Activated CD4-positive, alpha-beta T cell treated with anti-CD3 and anti-CD28 coated beads, Interleukin-2, amount 10 ng/mL, durations not matched to agents 24 days and 14 days (primary cell): Measurements from ENCODE around the gene METTL27. TPM values are rescaled to one million over a fixed set of nuclear protein-coding genes. Genes with fewer than 3 reads are reported as not detected.
"Not testable (repeated sequence)": the region's sequence is repeated elsewhere in the genome, so short reads cannot be mapped to it uniquely, and the experiment has no call there.

Experiments used
- DNase-seq: peaks from one replicate; pipeline ENCODE4 v3.0.0; 2022
- H3K27ac Mint-ChIP-seq: one replicate; pipeline ENCODE4 v1.8.0; 2022; ENCODE audit warnings: mild to moderate bottlenecking, mixed read lengths
- H3K27me3 Mint-ChIP-seq: one replicate; pipeline ENCODE4 v1.8.0; 2022; ENCODE audit warnings: mixed read lengths
- H3K36me3 Mint-ChIP-seq: one replicate; pipeline ENCODE4 v1.8.0; 2022; ENCODE audit warnings: low read depth, mild to moderate bottlenecking, mixed read lengths
- H3K4me1 Mint-ChIP-seq: one replicate; pipeline ENCODE4 v1.8.0; 2021; ENCODE audit warnings: mixed read lengths
- H3K4me3 Mint-ChIP-seq: one replicate; pipeline ENCODE4 v1.8.0; 2022; ENCODE audit warnings: mild to moderate bottlenecking, moderate library complexity, mixed read lengths
- H3K9me3 Mint-ChIP-seq: one replicate; pipeline ENCODE4 v1.8.0; 2021; ENCODE audit warnings: mixed read lengths
- intact Hi-C: fragments of 100-400 bp; cut with micrococcal nuclease; formaldehyde crosslinking; loops from one replicate; pipeline ENCODE4 v1.15.1; 2023
- total RNA-seq: library from RNA; stranded (reverse); gene quantifications from 2 replicates; pipeline ENCODE4 v1.2.3, GENCODE V29; 2022

METTL27 gene
- total RNA-seq, 1 donor from 2014 or later: 1.9 TPM

DNA sequence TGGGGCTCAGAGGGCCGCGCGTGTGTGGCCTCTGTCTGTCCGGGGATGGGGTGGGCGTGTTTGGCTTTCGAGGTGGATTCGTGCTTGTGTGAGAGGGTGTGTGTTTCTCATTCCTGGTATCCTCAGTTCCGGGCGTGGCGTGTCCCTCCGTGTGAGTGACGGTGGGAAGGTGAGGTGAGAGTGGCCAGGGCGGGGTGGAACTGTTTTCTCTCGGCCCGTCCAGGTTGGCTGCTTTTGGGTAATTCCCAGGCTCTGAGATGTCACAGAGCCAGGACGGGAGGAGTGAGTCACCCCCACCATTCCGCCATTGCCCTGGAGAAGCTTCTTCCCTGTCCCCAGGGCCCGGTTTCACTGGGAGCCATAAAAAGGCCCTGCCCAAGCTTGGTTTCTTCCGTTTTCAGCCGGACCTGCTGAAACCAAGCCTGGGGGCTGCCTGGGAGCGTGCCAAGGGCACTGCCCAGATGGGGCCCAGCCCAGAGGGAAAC lies 32.8 kb downstream of the METTL27 start:
- H3K27ac Mint-ChIP-seq: no peak overlapping the region
- H3K27me3 Mint-ChIP-seq: peaks cover 11% of the 10 kb centered on the region
- intact Hi-C loops: no loop called here
- no peaks in the 10 kb centered on the region for H3K36me3 Mint-ChIP-seq
- peaks cover 1% of the 10 kb centered on the region for H3K4me1 Mint-ChIP-seq
- no peak for DNase-seq
- H3K9me3 Mint-ChIP-seq: no peaks in the 10 kb centered on the region
- no peak overlapping the region for H3K4me3 Mint-ChIP-seq

DNA sequence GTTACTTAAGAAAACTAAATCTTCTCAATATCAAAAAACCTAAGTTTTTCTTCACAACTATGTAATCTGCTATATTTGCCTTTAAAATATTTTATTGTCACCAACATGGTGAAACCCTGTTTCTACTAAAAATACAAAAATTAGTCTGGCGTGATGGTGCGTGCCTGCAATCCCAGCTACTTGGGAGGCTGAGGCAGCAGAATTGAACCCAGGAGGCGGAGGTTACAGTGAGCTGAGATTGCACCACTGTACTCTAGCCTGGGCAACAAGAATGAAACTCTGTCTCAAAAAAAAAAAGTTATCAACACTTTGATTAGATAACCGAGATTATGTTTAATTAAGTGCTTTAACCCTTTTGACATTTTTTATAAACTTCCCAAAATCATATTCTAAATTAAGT lies 39.9 kb downstream of the METTL27 start:
- Mint-ChIP-seq H3K9me3 (no peaks in the 10 kb centered on the region), H3K4me1 (no peaks in the 10 kb centered on the region), H3K36me3 (no peaks in the 10 kb centered on the region), H3K27ac (no peak overlapping the region), H3K27me3 (peaks cover 11% of the 10 kb centered on the region), H3K4me3 (no peak overlapping the region)
- no peak for DNase-seq
- intact Hi-C loops: no loop called here

DNA sequence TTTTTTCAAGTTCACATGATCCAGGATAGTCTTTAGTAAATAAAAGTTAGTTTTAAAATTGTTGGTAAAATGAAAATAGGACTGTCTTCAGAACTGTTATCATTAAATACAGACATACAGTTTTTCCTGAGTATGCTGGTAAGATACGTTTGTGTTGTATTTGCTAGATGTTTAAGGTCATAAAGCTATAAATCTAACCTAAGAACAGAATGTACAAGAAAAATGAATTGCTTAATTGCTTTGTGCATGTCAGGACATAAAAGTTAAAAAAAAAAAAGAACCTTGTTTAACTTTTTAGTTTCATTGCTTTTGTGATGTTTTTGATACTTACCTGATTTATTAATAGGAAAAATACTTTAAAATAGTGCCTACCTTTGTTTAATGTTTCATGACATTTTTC lies 40.7 kb downstream of the METTL27 start:
- intact Hi-C loops: no loop called here

DNA sequence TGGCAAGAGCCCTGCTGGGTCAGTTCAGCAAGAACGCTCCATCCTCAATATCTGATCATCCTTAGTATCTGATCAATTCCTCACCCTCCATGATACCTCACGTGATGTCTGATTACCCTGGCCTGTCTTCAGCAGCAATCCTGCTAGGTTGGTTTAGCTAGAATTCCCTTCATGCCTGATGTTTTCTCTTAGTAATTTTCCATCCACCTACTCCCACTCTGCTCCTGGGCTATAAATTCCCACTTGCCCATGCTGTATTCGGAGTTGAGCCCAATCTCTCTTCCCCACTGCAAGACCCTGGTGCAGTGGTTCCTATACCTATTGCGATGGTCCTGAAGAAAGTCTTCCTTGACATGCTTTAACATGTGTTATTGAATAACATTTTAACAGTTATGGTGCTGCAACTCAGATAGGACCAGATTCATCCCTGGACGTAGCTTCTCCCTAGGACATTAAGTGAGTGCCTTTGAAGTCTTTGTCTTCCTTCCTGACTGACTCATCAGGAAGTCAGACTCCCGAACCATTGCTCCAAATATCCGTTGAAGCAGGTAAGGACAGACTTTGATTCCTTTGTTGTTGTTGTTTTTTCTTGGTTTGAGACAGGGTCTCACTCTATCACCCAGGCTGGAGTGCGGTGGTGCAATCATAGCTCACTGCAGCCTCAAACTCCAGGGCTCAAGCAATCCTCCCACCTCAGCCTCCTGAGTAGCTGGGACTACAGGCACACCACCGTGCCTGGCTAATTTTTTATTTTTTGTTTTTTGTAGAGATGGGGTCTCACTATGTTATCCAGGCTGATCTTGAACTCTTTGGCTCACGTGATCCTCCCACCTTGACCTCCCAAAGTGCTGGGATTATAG lies 42.8 kb downstream of the METTL27 start:
- intact Hi-C loops: no loop called here
- no peak for DNase-seq
- Mint-ChIP-seq H3K4me1 (no peaks in the 10 kb centered on the region), H3K4me3 (no peak overlapping the region), H3K36me3 (no peaks in the 10 kb centered on the region), H3K9me3 (no peaks in the 10 kb centered on the region), H3K27me3 (peaks cover 5% of the 10 kb centered on the region), H3K27ac (no peak overlapping the region)

More for the DNA sequence above, 40.7 kb downstream of the METTL27 start:
- no peaks in the 10 kb centered on the region for H3K4me1 Mint-ChIP-seq
- H3K36me3 Mint-ChIP-seq: no peaks in the 10 kb centered on the region
- H3K4me3 Mint-ChIP-seq: no peak overlapping the region
- peaks cover 11% of the 10 kb centered on the region for H3K27me3 Mint-ChIP-seq
- H3K27ac Mint-ChIP-seq: no peak overlapping the region
- no peak for DNase-seq
- no peaks in the 10 kb centered on the region for H3K9me3 Mint-ChIP-seq

DNA sequence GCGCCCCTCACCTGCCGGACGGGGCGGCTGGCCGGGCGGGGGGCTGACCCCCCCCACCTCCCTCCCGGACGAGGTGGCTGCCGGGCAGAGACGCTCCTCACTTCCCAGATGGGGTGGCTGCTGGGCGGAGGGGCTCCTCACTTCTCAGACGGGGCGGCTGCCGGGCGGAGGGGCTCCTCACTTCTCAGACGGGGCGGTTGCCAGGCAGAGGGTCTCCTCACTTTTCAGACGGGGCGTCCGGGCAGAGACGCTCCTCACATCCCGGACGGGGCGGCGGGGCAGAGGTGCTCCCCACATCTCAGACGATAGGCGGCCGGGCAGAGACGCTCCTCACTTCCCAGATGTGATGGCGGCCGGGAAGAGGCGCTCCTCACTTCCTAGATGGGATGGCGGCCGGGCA lies 45.1 kb downstream of the METTL27 start:
- H3K36me3 Mint-ChIP-seq, intact Hi-C loops, H3K4me1 Mint-ChIP-seq, H3K4me3 Mint-ChIP-seq, H3K9me3 Mint-ChIP-seq, H3K27me3 Mint-ChIP-seq, DNase-seq, H3K27ac Mint-ChIP-seq: not testable (repeated sequence)

DNA sequence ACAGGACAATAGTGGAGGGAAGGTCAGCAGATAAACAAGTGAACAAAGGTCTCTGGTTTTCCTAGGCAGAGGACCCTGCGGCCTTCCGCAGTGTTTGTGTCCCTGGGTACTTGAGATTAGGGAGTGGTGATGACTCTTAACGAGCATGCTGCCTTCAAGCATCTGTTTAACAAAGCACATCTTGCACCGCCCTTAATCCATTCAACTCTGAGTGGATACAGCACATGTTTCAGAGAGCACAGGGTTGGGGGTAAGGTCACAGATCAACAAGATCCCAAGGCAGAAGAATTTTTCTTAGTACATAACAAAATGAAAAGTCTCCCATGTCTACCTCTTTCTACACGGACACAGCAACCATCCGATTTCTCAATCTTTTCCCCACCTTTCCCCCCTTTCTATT lies 45.7 kb downstream of the METTL27 start:
- H3K27me3 Mint-ChIP-seq, intact Hi-C loops, H3K9me3 Mint-ChIP-seq, H3K4me1 Mint-ChIP-seq, DNase-seq, H3K36me3 Mint-ChIP-seq, H3K27ac Mint-ChIP-seq, H3K4me3 Mint-ChIP-seq: not testable (repeated sequence)

DNA sequence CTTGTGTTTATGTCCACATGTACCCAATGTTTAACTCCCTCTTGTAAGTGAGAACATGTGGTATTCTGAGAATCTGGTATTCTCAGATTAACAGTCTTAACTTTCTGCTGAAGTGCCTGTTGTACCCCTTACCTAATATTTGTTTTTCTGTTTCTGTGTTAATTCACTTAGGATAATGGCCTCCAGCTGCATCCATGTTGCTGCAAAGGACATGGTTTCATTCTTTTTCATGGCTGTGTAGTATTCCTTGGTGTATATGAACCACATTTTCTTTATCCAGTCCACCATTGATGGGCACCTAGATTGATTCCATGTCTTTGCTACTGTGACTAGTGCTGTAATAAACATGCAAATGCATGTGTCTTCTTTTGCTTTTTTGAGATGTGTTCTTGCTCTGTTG lies 47.1 kb downstream of the METTL27 start:
- H3K9me3 Mint-ChIP-seq, H3K27me3 Mint-ChIP-seq, H3K4me1 Mint-ChIP-seq, intact Hi-C loops, H3K4me3 Mint-ChIP-seq, H3K27ac Mint-ChIP-seq, DNase-seq, H3K36me3 Mint-ChIP-seq: not testable (repeated sequence)

DNA sequence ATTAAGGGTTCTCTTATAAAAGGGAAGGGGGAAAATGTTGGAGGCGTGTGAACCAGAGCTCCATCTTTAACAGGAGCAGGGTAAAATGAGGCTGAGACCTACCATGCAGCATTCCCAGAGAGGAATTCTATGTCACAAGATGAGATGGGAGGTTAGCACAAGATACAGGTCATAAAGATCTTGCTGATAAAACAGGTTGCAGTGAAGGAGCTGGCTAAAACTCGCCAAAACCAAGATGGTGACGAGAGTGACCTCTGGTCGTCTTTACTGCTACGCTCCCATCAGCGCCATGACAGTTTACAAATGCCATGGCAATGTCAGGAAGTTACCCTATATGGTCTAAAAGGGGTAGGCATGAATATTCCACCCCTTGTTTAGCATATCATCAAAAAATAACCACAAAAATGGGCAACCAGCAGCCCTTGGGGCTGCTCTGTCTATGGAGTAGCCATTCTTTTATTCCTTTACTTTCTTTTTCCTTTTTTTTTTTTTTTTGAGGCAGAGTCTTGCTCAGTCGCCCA lies 51.1 kb downstream of the METTL27 start:
- H3K36me3 Mint-ChIP-seq, H3K27ac Mint-ChIP-seq, H3K4me3 Mint-ChIP-seq, H3K27me3 Mint-ChIP-seq, H3K9me3 Mint-ChIP-seq, DNase-seq, H3K4me1 Mint-ChIP-seq, intact Hi-C loops: not testable (repeated sequence)

DNA sequence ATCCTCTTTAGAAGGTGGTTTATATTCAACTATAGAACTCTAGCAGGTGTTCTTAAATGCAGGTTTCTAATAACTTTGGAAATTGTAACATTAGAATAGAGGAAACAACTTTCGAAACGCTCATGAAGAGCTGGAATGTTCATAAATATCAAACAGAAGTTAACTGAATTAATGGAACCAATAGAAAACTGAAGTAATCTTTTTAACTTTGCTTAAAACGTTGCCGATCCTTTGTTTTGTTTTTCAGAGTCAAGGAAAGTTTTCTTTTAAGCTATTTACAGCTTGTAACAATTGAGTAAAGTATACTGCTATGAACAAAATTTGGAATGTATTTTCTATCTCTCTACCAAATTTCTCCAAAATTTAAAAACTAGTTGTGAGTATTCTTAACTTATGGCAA lies 53.3 kb downstream of the METTL27 start:
- Mint-ChIP-seq H3K4me3 (no peak overlapping the region), H3K4me1 (no peaks in the 10 kb centered on the region), H3K27me3 (no peaks in the 10 kb centered on the region), H3K36me3 (no peaks in the 10 kb centered on the region), H3K27ac (no peak overlapping the region), H3K9me3 (no peaks in the 10 kb centered on the region)
- no peak for DNase-seq
- intact Hi-C loops: no loop called here

DNA sequence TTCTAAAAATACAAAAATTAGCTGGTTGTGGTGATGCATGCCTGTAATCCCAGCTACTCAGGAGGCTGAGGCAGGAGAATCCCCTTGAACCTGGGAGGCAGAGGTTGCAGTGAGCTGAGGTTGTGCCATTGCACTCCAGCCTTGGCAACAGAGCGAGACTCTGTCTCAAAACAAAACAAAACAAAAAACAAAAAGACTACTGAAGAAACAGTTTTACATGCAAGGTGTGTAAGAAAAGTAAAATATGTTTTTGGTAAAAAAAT lies 54.6 kb downstream of the METTL27 start:
- H3K27ac Mint-ChIP-seq, DNase-seq, intact Hi-C loops, H3K4me3 Mint-ChIP-seq, H3K9me3 Mint-ChIP-seq, H3K27me3 Mint-ChIP-seq, H3K4me1 Mint-ChIP-seq, H3K36me3 Mint-ChIP-seq: not testable (repeated sequence)

DNA sequence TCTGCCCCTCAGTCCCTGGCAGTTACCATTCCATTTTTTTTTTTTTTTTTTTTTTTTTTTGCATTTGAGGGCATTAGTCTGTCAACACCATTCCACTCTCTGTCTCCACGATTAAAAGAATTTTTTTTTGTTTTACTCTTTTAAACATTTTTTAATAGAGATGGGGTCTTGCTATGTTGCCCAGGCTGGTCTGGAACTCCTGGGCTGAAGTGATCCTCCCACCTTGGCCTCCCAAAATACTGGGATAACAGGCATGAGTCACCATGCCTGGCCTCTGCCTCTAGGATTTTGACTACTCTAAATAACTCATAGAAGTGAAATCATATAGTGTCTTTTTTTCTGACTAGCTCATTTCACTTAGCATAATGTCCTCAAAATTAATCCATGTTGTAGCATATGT lies 55.7 kb downstream of the METTL27 start:
- Mint-ChIP-seq H3K27me3 (no peaks in the 10 kb centered on the region), H3K9me3 (no peaks in the 10 kb centered on the region), H3K27ac (no peak overlapping the region), H3K36me3 (no peaks in the 10 kb centered on the region), H3K4me1 (no peaks in the 10 kb centered on the region), H3K4me3 (no peak overlapping the region)
- intact Hi-C loops: no loop called here
- DNase-seq: no peak

Other genes with a start within 250 kb of the METTL27 start
- gene MLXIPL, start 218.0 kb downstream of the METTL27 start, total RNA-seq: not detected in 2 replicates
- gene VPS37D, start 174.7 kb downstream of the METTL27 start, total RNA-seq: 0.40 and 0.47 TPM in 2 replicates
- 9.4 and 10.9 TPM in 2 replicates for gene DNAJC30, start 159.1 kb downstream of the METTL27 start, total RNA-seq
- gene BUD23, start 158.9 kb downstream of the METTL27 start, total RNA-seq: 133 TPM in 2 replicates
- 19.0 and 19.4 TPM in 2 replicates for gene STX1A, start 122.8 kb downstream of the METTL27 start, total RNA-seq
- gene ABHD11, start 103.7 kb downstream of the METTL27 start, total RNA-seq: 20.8 and 23.0 TPM in 2 replicates
- gene CLDN3, start 72.2 kb downstream of the METTL27 start, total RNA-seq: not detected in 2 replicates
- not detected in 2 replicates for gene CLDN4, start 11.5 kb downstream of the METTL27 start, total RNA-seq
- gene TMEM270, start 18.6 kb upstream of the METTL27 start, total RNA-seq: not detected in 2 replicates
- not detected in 2 replicates for gene ELN, start 185.7 kb upstream of the METTL27 start, total RNA-seq
- 25.3 and 26.3 TPM in 2 replicates for gene LIMK1, start 241.3 kb upstream of the METTL27 start, total RNA-seq